T follicular helper cell (primary cell): ENCODE data around the gene OPN3.

Experiments used
- DNase-seq: peaks from one replicate; pipeline ENCODE4 v3.0.0-alpha.2; 2020; ENCODE audit warnings: low read depth

The OPN3 gene

GRCh38 chr1:241617426-241617825 is 22.7 kb downstream of the OPN3 start:
- no peak for DNase-seq

GRCh38 chr1:241615043-241615974 is 24.9 kb downstream of the OPN3 start:
- DNase-seq, result no peak

GRCh38 chr1:241614572-241614971 is 25.6 kb downstream of the OPN3 start:
- no peak for DNase-seq

GRCh38 chr1:241614144-241614543 is 26.0 kb downstream of the OPN3 start:
- no peak for DNase-seq

DNA sequence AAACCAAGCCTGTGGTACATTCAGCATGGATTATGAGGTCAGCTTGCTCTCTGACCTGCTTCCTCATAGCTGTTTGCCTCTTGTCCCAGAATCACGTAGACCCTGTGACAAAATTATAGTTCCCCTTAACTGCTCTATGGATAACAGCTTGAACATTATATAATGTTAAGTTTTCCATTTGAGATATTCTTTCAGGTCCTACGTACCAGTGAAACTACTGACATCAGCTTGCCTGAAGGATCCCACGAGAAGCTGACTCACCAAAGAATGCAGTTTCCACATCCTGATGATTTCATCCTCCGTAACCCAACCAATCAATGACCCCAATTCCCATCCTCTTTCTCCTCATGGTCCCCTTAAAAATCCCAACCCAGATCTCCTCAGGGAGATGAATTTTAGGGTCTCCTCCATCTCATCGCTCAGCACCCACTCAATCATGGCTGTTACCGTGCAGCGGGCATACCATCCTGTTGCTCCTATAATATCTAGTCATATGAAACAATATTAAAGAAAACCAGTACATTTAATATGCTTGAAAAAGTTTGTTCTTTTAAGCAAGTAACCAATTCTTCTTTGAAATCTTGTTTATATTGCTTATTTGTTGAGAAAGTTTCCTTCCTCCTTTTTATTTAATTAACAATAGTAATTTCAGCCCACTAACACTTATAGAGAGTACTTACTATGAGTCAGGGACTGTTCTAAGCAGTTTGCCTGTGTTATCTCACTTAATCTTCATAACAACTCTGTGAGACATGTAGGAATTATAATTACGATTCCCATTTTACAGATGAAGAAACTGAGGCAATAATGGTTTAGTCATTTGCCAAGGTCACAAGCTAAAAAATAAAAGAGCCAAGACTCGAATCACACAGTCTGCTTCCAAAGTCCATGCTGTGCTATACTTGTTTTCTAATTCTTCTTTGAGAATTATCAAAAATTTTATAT is 27.4 kb downstream of the OPN3 start:
- DNase-seq, result no peak

GRCh38 chr1:241611736-241612135 is 28.4 kb downstream of the OPN3 start:
- no peak for DNase-seq

DNA sequence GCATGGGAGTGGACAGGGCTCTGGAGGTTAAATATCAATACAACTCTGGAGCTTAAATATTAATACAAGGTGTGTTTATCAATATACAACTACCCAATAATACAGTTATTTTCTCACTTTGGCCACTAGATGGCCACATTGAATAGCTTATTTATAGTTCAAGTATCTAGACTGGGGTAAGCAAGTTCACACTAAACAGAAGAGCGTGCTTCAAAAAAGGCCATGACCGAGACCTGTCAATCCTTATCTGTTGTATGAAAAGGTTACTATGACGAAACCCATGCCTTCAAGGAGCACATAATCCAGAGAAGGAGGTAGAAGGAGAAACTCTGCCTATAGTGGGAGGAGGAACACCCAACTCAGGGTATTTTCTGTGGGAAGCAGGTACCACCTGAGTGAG is 29.1 kb downstream of the OPN3 start:
- no peak for DNase-seq

DNA sequence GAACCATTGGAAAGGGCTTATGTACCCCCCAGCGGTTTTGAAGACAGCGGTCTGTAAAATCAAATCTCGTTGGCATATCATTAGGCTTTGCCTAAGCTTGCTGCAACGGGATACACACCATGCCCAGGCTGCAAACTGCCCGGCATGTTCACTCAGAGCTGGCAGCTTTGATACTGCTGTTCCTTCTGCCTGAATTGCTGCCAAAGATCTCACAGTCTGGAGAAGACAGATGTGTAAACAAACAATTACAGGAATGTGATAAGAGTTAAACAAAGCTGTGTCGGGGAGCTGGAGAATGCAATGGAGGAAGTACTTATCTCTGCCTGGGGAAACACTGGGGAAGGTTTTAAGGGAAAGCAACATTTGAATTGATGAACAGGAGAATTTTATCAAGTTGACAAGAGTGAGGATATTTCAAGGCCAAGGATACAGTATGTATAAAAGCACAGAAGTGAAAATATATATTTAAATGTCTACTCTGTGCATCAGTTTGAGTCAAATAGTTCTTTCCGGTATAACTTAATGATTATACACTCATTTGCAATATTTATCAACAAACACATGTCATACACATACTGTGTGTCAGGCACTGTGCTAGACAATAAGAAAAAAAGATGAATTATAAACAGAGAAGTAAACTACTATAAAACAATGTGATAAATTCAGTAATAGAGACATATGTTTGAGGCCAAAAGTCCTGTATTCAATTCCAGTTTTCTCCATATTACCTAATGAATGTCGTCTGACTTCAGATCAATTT is 29.9 kb downstream of the OPN3 start:
- DNase-seq, result no peak

GRCh38 chr1:241608379-241609033 is 31.7 kb downstream of the OPN3 start:
- DNase-seq, result no peak

DNA sequence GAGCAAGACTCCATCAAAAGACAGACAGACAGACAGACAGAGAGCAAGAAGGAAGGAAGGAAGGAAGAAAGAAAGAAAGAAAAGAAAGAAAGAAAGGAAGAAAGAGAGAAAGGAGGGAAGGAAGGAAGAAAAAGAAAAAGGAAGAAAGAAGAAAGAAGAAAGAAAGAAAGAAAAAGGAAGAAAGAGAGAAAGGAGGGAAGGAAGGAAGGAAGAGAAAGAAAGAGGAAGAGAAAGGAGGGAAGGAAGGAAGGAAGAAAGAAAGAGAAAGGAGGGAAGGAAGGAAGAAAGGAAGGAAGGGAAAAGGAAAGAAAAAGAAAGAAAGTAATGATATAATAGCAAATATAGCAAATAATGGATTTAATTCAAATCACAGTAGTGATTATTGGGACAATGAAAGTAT is 32.7 kb downstream of the OPN3 start:
- DNase-seq, result no peak

DNA sequence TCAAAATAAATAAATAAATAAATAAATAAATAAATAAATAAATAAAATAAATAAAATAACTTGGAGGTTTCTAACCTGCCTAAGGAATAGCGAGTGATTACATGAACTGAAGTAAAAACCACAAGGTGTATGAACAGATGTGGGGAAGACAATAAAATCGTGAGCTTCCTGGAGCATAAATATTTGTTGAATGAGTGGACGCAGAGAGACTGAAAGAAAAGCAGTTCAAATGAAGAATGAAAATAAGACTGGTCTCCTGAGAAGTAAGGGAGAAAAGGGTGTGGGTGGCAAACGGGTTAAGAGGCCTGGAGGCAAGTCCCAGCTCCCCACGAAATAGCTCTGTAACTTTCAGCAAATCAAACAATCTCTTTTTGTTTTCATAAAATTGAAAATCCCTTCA is 33.6 kb downstream of the OPN3 start:
- DNase-seq, result no peak

GRCh38 chr1:241605146-241605805 is 34.9 kb downstream of the OPN3 start:
- DNase-seq, result no peak

DNA sequence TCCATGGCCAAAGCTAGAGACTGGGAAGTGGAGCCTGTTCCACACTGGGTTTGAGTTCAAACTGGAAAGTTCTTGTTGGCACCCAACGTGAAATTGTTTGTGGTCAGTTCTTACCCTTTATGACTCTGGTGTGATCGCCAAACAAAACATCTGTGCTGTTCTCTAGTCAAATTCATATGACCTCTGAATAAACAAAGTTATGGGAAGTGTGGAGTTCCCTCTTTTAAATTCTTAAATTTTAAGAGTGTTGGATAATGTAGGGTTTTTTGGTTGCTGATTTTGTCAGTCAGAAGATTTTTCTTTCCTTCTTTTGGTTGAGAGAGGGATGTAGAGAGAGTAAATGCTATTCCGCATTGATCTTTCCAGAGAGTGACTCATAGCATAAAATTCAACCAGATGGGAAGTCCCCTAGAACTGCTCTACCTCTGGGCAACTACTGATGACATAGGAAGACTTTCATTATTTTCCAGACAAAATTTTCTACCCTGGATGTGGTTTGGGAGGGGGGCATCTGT is 36.4 kb downstream of the OPN3 start:
- DNase-seq, result no peak

- DNase-seq, result no peak
Measured at GRCh38 chr1:241600496-241600901, 39.7 kb downstream of the OPN3 start.

- no peak for DNase-seq
Measured at GRCh38 chr1:241598249-241598648, 41.9 kb downstream of the OPN3 start.

- no peak for DNase-seq
Measured at GRCh38 chr1:241596633-241597032, 43.5 kb downstream of the OPN3 start.

DNA sequence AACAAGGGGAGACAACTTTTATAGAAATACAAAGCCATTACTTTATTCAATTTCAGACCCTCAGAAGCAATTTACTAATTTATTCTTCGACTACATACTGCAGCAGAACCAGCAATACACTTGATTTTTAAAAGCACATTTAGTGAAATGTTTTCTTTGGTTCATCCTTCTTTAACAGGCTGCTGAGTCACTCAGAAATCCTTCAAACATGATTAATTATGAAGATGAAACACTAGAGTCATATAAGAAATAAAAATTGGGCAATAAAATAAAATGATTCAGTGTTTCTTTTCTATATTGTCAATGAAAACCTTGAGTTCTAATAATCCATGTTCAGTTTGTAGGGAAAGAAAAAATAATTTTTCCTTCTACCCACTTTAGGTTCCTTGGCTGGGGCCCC is 47.0 kb downstream of the OPN3 start:
- no peak for DNase-seq

GRCh38 chr1:241592273-241592958 is 47.8 kb downstream of the OPN3 start:
- DNase-seq, result no peak

DNA sequence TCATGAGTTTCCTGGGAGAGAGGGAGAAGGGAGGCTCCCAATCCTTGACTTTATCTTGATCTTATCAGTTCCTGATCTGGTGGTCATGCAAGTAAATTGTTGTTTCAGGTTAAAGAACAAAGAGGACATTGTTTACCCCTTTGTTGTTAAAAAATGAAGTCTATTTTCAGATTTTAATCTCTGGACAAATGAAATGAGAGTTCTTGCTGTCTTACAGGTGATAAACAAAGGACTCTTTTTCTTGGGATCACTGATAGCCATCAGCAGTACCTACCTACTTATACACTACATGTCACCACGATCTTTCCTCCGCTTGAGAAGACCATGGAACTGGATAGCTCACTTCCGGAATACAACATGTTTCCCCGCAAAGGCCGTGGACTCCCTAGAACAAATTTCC is 48.4 kb downstream of the OPN3 start:
- no peak for DNase-seq

- no peak for DNase-seq
Measured at GRCh38 chr1:241591317-241591716, 48.9 kb downstream of the OPN3 start.
